GM13977 (cell line): ENCODE data around the gene TLK1.

ENCODE experiments used
- DNase-seq: peaks from one replicate; pipeline ENCODE4 v3.0.0; 2012; ENCODE audit warnings: low spot score
- in situ Hi-C: fragments of 300-500 bp; cut with MboI; formaldehyde crosslinking; loops from one replicate; pipeline ENCODE4 v1.12.0; 2022; ENCODE audit warnings: low sequenced_read_pairs, low pct_unique_long_range_greater_than_20kb, mixed read lengths, inconsistent platforms; ENCODE audit not compliant: unreplicated experiment
- TF ChIP-seq, protein P1 (sequence below): IDR thresholded peaks from 2 replicates; pipeline ENCODE4 v1.5.1; 2012; ENCODE audit warnings: mild to moderate bottlenecking, control low read depth; ENCODE audit not compliant: insufficient read depth; ENCODE audit errors: extremely low read depth, missing control alignments

TLK1 gene

DNA sequence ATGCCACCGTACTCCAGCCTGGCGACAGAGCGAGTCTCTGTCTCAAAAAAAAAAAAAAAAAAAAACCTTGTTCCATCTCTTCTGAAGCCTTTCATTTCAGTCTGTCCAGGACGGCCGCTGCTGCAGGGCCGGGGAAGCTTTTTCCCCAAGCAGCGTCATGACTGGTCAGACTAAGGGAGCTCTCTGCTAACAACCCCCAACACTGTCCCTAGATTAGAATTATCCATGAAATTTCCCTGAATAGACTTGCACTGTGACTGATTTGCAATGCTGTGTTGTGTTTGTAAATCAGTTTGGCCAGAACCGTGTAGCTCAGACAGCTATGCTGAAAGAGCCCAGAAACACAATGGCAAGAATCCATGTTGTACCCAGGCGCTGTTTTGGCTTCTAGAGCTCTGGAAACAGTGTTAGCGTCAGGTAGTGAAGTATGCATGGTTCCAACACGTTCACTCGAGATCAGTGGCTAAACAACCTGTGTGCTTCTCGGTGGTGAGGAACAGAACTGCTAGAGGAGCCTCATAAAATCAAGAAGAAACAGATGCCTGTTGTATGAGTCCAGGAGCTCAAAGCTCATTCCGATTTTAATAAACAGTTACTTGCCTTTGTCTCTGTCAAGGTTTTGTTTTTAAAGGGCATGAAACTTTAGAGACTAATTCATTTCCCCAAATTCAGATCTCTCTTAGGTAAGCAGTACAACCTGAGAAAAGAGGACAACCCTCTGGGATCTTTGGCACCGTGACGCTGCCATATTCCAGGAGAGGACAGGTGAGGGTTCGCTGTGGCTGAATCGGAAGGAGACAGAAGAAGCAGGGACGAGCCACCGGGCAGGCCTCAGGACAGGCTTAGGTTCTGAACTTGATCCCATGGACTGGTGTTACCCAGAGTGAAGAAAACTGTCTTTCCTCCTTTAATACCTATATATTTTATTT is 188.1 kb downstream of the TLK1 start:
- TF ChIP-seq, protein P1, sequence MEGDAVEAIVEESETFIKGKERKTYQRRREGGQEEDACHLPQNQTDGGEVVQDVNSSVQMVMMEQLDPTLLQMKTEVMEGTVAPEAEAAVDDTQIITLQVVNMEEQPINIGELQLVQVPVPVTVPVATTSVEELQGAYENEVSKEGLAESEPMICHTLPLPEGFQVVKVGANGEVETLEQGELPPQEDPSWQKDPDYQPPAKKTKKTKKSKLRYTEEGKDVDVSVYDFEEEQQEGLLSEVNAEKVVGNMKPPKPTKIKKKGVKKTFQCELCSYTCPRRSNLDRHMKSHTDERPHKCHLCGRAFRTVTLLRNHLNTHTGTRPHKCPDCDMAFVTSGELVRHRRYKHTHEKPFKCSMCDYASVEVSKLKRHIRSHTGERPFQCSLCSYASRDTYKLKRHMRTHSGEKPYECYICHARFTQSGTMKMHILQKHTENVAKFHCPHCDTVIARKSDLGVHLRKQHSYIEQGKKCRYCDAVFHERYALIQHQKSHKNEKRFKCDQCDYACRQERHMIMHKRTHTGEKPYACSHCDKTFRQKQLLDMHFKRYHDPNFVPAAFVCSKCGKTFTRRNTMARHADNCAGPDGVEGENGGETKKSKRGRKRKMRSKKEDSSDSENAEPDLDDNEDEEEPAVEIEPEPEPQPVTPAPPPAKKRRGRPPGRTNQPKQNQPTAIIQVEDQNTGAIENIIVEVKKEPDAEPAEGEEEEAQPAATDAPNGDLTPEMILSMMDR, result no peak
- DNase-seq, result no peak
- in situ Hi-C loops, result no loop called here

DNA sequence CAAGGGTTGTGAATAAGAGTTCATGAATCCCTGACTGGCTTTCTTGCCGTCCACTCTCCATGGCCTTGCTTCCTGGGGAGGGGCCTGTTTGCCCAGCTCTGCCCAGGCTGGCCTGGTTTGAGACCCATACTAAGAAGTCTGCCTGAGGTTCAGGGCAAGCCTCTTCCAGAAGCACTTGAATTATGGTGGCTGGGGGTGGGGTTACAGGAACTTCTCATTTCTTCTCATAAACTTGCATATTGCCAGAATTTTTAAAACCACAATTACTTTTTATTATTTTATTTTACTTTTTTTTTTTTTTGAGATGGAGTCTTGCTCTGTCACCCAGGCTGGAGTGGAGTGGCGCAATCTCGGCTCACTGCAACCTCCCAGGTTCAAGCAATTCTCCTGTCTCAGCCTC is 189.6 kb downstream of the TLK1 start:
- in situ Hi-C loops, result no loop called here
- no peak for DNase-seq
- TF ChIP-seq, protein P1, result no peak

DNA sequence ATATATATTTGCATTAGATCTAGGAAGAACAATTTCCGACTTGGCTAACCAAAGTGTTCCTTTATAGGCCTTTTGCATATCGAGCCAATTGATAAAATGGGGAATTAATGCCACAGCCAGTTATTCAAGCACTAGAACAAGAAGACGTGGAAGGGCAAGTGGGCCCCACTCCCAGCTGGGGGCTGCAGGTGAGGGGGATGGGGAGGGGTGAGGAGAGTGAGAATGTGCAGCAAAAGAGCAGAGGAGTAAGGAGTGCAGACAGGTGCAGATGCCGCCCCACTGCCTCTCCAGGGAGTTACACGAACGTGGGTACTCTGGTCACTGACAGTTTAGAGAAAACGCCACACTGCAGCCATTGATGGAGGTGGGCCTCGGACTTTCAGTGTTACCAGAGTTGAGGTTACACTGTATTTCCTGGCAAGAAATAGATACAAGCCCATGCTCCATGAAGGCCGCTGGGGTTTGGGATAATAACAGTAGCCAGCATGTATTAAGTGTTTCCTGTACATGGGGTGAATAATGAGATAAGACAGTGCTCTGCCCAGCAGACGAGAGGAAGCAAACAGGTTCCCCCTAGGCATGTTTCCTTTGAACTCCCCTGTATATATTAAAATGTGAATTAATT is 190.7 kb downstream of the TLK1 start:
- no peak for DNase-seq
- in situ Hi-C loops, result no loop called here
- TF ChIP-seq, protein P1, result no peak

DNA sequence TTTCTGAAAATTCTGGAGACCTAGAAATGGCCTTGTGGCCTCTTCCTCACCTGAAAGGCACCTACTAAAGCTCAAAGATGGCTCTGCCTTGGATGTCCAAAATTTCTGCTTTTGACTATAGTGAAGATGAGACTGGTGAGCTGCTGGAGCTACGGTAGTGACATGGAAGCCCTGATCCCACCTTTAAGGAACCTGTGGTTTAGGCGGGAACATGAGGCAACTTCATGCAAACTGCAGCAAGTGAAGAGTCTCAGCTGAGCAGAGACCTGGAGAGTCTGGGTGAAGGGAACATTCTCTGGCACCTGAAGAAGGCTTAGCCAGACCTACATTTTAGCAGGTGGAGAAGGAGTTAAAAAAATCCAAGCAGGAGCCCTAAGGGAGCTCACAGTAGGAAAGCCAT is 191.7 kb downstream of the TLK1 start:
- in situ Hi-C loops, result no loop called here

DNA sequence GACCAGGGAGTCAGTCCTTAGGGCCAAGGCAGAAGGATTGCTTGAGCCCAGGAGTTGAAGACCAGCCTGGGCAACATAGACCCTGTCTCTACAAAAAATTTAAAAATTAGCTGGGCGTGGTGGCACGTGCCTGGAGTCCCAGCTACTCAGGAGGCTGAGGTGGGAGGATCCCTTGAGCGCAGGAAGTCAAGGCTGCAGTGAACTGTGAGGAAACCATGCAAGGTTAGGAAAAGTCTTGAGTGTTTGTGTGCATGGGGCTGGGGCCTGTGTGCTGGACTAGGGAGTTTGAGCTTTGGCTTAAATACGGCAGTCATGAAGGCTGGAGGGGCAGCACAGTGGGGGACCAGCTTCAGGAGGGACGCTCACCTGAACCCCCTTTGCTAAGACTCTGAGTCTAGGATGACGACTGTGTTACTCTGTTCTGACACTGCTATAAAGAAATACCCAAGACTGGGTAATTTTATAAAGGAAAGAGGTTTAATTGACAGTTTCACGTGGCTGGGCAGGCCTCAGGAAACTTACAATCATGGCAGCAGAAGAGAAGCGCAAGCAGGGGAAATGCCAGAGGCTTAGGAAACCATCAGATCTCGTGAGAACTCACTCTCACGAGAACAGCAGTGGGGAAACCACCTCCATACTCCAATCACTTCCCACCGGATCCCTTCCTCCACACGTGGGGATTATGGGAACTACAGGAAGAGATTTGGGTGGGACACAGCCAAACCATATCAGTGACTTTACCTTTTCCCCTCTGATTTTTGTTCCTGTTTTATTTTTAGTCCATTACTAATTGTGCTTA is 192.3 kb downstream of the TLK1 start:
- TF ChIP-seq, protein P1, result no peak
- in situ Hi-C loops, result no loop called here
- DNase-seq, result no peak

More for the DNA sequence above, 191.7 kb downstream of the TLK1 start:
- TF ChIP-seq, protein P1, result no peak
- no peak for DNase-seq

DNA sequence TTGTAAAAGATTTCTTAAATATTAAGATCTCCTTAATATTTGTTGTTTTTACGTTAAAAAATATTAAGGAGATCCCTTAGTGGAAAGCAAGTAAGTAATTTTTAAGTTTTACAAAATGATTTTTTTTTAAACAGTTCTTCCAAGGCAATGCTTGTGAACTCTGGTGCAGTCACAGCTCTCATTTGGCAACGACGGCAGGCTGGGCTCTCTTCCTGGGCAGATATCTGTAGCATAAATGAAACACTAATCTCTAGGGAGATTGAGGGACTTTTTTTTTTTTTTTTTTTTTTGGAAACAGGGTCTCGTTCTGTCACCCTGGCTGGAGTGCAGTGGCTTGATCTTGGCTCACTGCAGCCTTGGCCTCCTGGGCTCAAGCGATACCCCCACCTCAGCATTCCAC is 193.1 kb downstream of the TLK1 start:
- in situ Hi-C loops, result no loop called here
- DNase-seq, result no peak
- TF ChIP-seq, protein P1, result no peak
